Endothelial cell of hepatic sinusoid (primary cell): ENCODE measurements around the gene SULT2B1.

Source experiments
- in situ Hi-C: cut with HindIII; loops from 2 replicates; pipeline ENCODE4 v1.10.0; 2017; ENCODE audit warnings: low sequenced_read_pairs

Gene SULT2B1

DNA sequence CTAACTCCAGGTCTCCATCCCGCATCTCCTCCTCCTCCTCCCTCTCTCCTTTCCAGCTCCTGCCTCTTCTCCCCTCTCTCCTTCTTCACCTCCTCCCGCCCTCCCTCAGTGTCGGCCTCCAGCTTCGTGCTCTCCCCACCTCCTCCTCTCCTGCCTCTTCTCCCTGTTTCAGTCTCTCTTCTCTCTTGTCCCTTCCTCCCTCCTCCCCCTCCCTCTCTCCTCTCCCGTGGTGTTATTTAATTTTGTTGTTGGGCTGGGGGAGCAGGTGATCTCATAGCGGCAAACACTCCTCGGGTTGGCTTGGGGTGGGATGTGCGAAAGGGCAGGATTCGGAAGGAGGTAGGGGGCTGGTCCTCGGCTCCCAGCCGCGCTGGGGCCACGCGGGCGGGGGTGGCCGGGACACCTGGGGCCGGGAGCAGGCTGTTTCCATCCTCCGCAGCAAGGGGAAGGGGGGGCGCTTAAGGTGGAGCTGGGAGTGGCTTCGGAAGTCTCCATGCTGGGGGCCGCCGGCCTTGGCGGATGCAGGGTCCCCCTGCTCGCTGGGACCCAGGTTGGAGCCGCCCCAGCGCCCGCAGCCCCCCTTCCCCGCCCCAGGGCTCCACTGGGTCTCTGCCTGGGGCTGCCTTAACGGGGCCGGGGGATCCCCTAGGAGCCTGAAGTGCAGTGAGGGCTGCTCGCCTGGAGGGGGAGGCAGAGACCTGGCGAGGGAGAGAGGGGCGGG, 94.2 kb downstream of the SULT2B1 start, which contains the start of gene CA11:
Gene CA11 (minus strand): TSS at position 187 of the 721 bp plus-strand sequence. CDS start 555 bp downstream, outside the sequence.
- in situ Hi-C loops, result loop anchor here (25.0 kb wide), 1 partner anchor 316 kb away; the partner anchor contains the start of genes BAX and FTL

GRCh38 chr19:48646722-48647216, 94.8 kb downstream of the SULT2B1 start:
- in situ Hi-C loops, result loop anchor here (25.0 kb wide), 1 partner anchor 316 kb away; the partner anchor contains the start of genes BAX and FTL

DNA sequence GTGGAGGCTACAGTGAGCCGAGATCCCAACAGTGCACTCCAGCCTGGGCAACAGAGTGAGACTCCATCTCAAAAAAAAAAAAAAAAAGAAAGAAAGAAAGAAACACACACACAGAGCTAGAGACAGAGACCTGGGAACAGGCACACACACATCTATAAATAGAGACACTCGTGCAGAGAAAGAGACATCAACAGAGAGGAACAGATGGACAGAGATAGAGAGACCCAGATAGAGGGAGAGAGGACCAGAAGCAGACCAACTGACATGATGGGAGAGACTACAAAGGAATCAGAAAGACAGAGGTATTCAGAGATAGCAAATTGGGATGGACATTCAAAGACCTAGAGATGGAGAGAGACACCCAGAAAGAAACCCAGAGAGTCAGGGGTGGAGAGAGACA, 96.2 kb downstream of the SULT2B1 start:
- in situ Hi-C loops, result loop anchor here (25.0 kb wide), 1 partner anchor 314 kb away; the partner anchor contains the start of genes BAX and FTL
